Endothelial cell of umbilical vein (primary cell): ENCODE data around the gene NUP205. TPM values are rescaled to one million over a fixed set of nuclear protein-coding genes. Genes with fewer than 3 reads are reported as not detected.

ENCODE experiments used
- BruUV-seq: library from RNA; stranded (reverse); fragments of 400-500 nt; replicated peaks from 2 replicates; lab custom pipeline; 2021; lab: Mats Ljungman, UMichigan
- CTCF ChIA-PET: fragments of 300-600, 350-600 bp; sonication (Branson Sonifier 250); formaldehyde crosslinking; loops from one replicate; lab custom pipeline; 2021; ENCODE audit warnings: antibody characterized with exemption, inconsistent platforms; lab: Charles Lee
- POLR2A ChIA-PET: fragments of 300-600, 350-600 bp; sonication (Branson Sonifier 250); formaldehyde crosslinking; loops from one replicate; lab custom pipeline; 2021; ENCODE audit warnings: antibody characterized with exemption, inconsistent platforms; lab: Charles Lee
- DNase-seq: peaks from one replicate; pipeline ENCODE4 v3.0.0-alpha.2; 2011; ENCODE audit warnings: low read depth, low spot score
- FAIRE-seq: peaks from 2 replicates; lab custom pipeline; 2011; peaks lifted over from hg19 to GRCh38; lab: Jason Lieb, UNC
- H2AFZ ChIP-seq: 2 replicates; pipeline ENCODE4 v1.6.0; 2012; ENCODE audit warnings: low read depth, low read length, control low read depth, inconsistent platforms
- H3K27ac ChIP-seq: 2 replicates; pipeline ENCODE4 v1.5.1; 2011; ENCODE audit warnings: low read depth, mild to moderate bottlenecking, control low read depth, low read length, moderate library complexity; ENCODE audit not compliant: insufficient read depth
- H3K27me3 ChIP-seq, 2 experiments: 2 replicates each; pipeline versions ENCODE4 v1.6.0 to v1.6.1; 2011; ENCODE audit warnings: low read length in 2 of 2, mixed read lengths in 1 of 2; ENCODE audit not compliant: control insufficient read depth in 2 of 2, insufficient read depth in 2 of 2
- H3K36me3 ChIP-seq, 2 experiments: 2 replicates in 1 of 2; 3 replicates in 1 of 2; pipeline ENCODE4 v1.5.1; 2011; ENCODE audit warnings: low read length in 2 of 2, mild to moderate bottlenecking in 1 of 2, moderate library complexity in 1 of 2; ENCODE audit not compliant: control insufficient read depth in 2 of 2, insufficient read depth in 2 of 2; ENCODE audit errors: extremely low read depth in 1 of 2
- H3K4me1 ChIP-seq: 3 replicates; pipeline ENCODE4 v1.5.1; 2011; ENCODE audit warnings: mild to moderate bottlenecking, low read length; ENCODE audit not compliant: control insufficient read depth, insufficient read depth; ENCODE audit errors: extremely low read depth
- H3K4me2 ChIP-seq: 2 replicates; pipeline ENCODE4 v1.6.1; 2011; ENCODE audit warnings: low read length, control low read depth, mixed read lengths; ENCODE audit not compliant: insufficient read depth
- H3K4me3 ChIP-seq, 3 experiments: fragments of 200-600 bp in 1 of 3; sonication (generic), shearing (Covaris generic) in 1 of 3; replicated peaks in 1 of 3; 2 replicates each; pipeline ENCODE4 v1.5.1; 2011 to 2016; ENCODE audit warnings: control low read depth in 3 of 3, low read length in 3 of 3, mild to moderate bottlenecking in 2 of 3, inconsistent platforms in 1 of 3, low read depth in 1 of 3, moderate library complexity in 1 of 3; ENCODE audit not compliant: insufficient read depth in 1 of 3
- H3K79me2 ChIP-seq: 2 replicates; pipeline ENCODE4 v1.6.0; 2012; ENCODE audit warnings: low read length, inconsistent platforms; ENCODE audit not compliant: control insufficient read depth, insufficient read depth
- H3K9ac ChIP-seq: replicated peaks from 2 replicates; pipeline ENCODE3; 2011; ENCODE audit warnings: low read length, control low read depth; ENCODE audit not compliant: insufficient read depth; ENCODE audit errors: extremely low read depth
- H3K9me1 ChIP-seq: replicated peaks from 3 replicates; pipeline ENCODE4 v1.6.0; 2011; ENCODE audit warnings: mild to moderate bottlenecking, low read length; ENCODE audit not compliant: control insufficient read depth, insufficient read depth; ENCODE audit errors: extremely low read depth
- H3K9me3 ChIP-seq: replicated peaks from 2 replicates; pipeline ENCODE4 v1.5.1; 2012; ENCODE audit warnings: low read length, inconsistent platforms; ENCODE audit not compliant: control insufficient read depth, insufficient read depth
- H4K20me1 ChIP-seq: replicated peaks from 2 replicates; pipeline ENCODE3; 2011; ENCODE audit warnings: mild to moderate bottlenecking, low read length; ENCODE audit not compliant: control insufficient read depth, insufficient read depth; ENCODE audit errors: extremely low read depth
- EZH2 ChIP-seq: IDR thresholded peaks from 2 replicates; pipeline ENCODE4 v1.6.1; 2012; ENCODE audit warnings: borderline replicate concordance, low read depth, mild to moderate bottlenecking, moderate library complexity, low read length, inconsistent platforms; ENCODE audit not compliant: severe bottlenecking
- FOS ChIP-seq: IDR thresholded peaks from 2 replicates; pipeline ENCODE4 v1.6.1; 2011; ENCODE audit warnings: mild to moderate bottlenecking, low read length, moderate library complexity, borderline replicate concordance; ENCODE audit not compliant: insufficient read depth
- GATA2 ChIP-seq: IDR thresholded peaks from 2 replicates; pipeline ENCODE4 v1.7.0; 2011; ENCODE audit warnings: low read depth, mild to moderate bottlenecking, moderate library complexity, mixed read lengths, low read length; ENCODE audit not compliant: insufficient read length, insufficient read depth
- JUN ChIP-seq: IDR thresholded peaks from 2 replicates; pipeline ENCODE4 v1.6.1; 2011; ENCODE audit warnings: borderline replicate concordance, low read depth; ENCODE audit not compliant: insufficient read length, insufficient read depth
- MAX ChIP-seq: IDR thresholded peaks from 2 replicates; pipeline ENCODE4 v1.6.1; 2011; ENCODE audit not compliant: insufficient read depth, insufficient read length
- MYC ChIP-seq: IDR thresholded peaks from one replicate; pipeline ENCODE4 v1.6.1; 2011; ENCODE audit warnings: mild to moderate bottlenecking, low read depth, low read length
- POLR2A ChIP-seq: IDR thresholded peaks from 2 replicates; pipeline ENCODE4 v1.6.1; 2012; ENCODE audit warnings: low read depth, mild to moderate bottlenecking, control low read depth, low read length
- POLR2AphosphoS5 ChIP-seq: IDR thresholded peaks from 2 replicates; pipeline ENCODE4 v1.6.1; 2012; ENCODE audit warnings: low read depth, mild to moderate bottlenecking, control low read depth, low read length, moderate library complexity; ENCODE audit not compliant: insufficient read depth
- dilution Hi-C: fragments of 300-500 bp; cut with MboI; formaldehyde crosslinking; loops from one replicate; pipeline ENCODE4 v1.15.0; 2019; ENCODE audit warnings: low sequenced_read_pairs; ENCODE audit not compliant: extremely low pct_ligation_motif_present
- intact Hi-C: fragments of 100-400 bp; cut with micrococcal nuclease; formaldehyde crosslinking; loops from one replicate; pipeline ENCODE4 v1.10.0; 2022
- polyA plus RNA-seq, 4 experiments: library from polyadenylated mRNA; depleted of rRNA in 3 of 4; stranded (reverse) in 3 of 4; unstranded in 1 of 4; fragments of >200 nt; gene quantifications; 2 replicates each; pipeline versions ENCODE4 v1.2.1 to v1.2.3, GENCODE V29; 2011 to 2012; ENCODE audit warnings: missing spikeins in 1 of 4
- total RNA-seq: library from RNA; stranded (reverse); gene quantifications from 2 replicates; pipeline ENCODE4 v1.2.3, GENCODE V29; 2021
- TF ChIP-seq, protein P1 (sequence below), 2 donors: IDR thresholded peaks; 1 replicate in 1 of 2; 2 replicates in 1 of 2; pipeline ENCODE4 v1.5.1; 2011; ENCODE audit warnings: low read length in 2 of 2, mild to moderate bottlenecking in 2 of 2, moderate library complexity in 2 of 2, control low read depth in 1 of 2, inconsistent platforms in 1 of 2, low read depth in 1 of 2; ENCODE audit not compliant: insufficient read depth in 1 of 2; ENCODE audit errors: extremely low read depth in 1 of 2

The NUP205 gene
- total and polyA plus RNA-seq, 2 donors (not counting 3 experiments of a cell fraction or from before 2014, with no cell fraction given): 48.8 to 81.3 TPM

GRCh38 chr7:135599471-135599870, 41.8 kb downstream of the NUP205 start:
- Histone ChIP-seq H3K36me3 (peaks cover 5 to 33% of the 10 kb centered on the region in 2 experiments), H3K27me3 (no peaks in the 10 kb centered on the region), H3K4me1 (no peaks in the 10 kb centered on the region), H3K9ac (no peak overlapping the region), H3K9me3 (no peaks in the 10 kb centered on the region), H3K79me2 (no peaks in the 10 kb centered on the region), H3K4me2 (no peak overlapping the region), H4K20me1 (no peaks in the 10 kb centered on the region), H3K4me3 (no peak overlapping the region), H2AFZ (no peak overlapping the region), H3K27ac (no peak overlapping the region), H3K9me1 (no peaks in the 10 kb centered on the region)
- DNase-seq: no peak
- FAIRE-seq: no peak
- TF ChIP-seq MAX (no peak), MYC (no peak), GATA2 (no peak), JUN (no peak), EZH2 (no peak), FOS (no peak), POLR2AphosphoS5 (no peak), POLR2A (no peak)
- TF ChIP-seq, protein P1, sequence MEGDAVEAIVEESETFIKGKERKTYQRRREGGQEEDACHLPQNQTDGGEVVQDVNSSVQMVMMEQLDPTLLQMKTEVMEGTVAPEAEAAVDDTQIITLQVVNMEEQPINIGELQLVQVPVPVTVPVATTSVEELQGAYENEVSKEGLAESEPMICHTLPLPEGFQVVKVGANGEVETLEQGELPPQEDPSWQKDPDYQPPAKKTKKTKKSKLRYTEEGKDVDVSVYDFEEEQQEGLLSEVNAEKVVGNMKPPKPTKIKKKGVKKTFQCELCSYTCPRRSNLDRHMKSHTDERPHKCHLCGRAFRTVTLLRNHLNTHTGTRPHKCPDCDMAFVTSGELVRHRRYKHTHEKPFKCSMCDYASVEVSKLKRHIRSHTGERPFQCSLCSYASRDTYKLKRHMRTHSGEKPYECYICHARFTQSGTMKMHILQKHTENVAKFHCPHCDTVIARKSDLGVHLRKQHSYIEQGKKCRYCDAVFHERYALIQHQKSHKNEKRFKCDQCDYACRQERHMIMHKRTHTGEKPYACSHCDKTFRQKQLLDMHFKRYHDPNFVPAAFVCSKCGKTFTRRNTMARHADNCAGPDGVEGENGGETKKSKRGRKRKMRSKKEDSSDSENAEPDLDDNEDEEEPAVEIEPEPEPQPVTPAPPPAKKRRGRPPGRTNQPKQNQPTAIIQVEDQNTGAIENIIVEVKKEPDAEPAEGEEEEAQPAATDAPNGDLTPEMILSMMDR (IDR thresholded peaks at IDR 0.05; ENCODE audit: extremely low read depth in 1 of 2, insufficient read depth in 1 of 2, low read depth in 1 of 2, low read length in 2 of 2): no peak
- ChIA-PET CTCF (interaction anchor here (0.8 to 3.2 kb wide), 3 partner anchors 46 to 325 kb away, joined by 3 to 13 read pairs (median 10); no protein-coding TSS in a partner anchor), POLR2A (no interaction called here)
- intact Hi-C loops (no loop called here), dilution Hi-C loops (no loop called here)
- no TSS peak for BruUV-seq
